ENCODE measurements around the gene ITPR2.
"Not testable (repeated sequence)": the region's sequence is repeated elsewhere in the genome, so short reads cannot be mapped to it uniquely, and the experiment has no call there.

The ITPR2 gene

GRCh38 chr12:26750531-26751175, 82.3 kb downstream of the ITPR2 start:
- no peak for FAIRE-seq

DNA sequence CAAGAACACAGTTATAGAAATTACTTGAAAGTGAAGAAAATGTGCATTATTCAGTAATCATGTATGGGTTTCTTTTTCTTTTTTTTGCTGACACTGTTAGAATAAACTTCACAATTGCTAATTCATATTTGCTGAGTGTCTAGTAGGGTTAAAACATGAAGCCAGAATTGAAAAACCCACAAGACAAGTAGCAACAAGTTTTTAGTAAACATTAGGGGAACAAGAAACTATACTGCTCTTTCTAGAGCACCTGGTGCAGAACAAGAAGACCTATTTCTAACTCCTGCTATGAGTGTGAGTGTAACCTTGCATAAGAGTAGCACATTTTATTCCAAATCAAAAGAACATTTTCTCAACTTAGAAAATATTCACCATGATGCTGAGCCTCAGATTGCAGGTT, 83.2 kb downstream of the ITPR2 start:
- FAIRE-seq: no peak

DNA sequence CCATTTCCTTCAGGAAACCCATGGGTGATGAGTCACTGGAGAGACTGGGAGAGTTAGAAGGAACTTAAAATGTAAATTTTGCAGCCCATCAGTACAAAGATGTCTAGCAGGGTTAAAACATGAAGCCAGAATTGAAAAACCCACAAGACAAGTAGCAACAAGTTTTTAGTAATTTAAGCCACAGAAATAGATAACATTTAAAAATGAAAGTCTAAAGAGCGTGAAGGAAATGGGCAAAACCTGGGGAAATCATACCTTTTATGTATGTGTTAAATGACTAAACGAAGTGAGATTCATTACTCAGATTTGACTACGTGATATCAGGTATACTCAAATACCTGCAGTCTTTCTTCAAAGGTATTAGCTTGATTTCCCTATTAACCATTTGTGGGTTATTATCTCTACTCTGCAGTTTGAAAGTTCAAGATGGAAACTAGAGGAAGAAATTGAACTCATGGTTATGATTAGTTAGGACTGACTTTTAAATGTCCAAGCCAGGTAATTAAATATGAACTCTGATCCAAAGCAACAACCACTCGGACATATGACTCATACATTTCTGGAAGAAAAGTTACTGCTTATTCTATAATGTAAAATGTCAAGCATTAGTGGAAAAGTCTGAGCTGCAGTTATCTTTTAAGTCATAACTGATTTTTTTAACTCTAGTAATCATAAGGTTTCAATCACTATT, 84.1 kb downstream of the ITPR2 start:
- no peak for FAIRE-seq

GRCh38 chr12:26748412-26748740, 84.6 kb downstream of the ITPR2 start:
- FAIRE-seq: no peak

GRCh38 chr12:26746121-26746714, 86.8 kb downstream of the ITPR2 start:
- FAIRE-seq: no peak

DNA sequence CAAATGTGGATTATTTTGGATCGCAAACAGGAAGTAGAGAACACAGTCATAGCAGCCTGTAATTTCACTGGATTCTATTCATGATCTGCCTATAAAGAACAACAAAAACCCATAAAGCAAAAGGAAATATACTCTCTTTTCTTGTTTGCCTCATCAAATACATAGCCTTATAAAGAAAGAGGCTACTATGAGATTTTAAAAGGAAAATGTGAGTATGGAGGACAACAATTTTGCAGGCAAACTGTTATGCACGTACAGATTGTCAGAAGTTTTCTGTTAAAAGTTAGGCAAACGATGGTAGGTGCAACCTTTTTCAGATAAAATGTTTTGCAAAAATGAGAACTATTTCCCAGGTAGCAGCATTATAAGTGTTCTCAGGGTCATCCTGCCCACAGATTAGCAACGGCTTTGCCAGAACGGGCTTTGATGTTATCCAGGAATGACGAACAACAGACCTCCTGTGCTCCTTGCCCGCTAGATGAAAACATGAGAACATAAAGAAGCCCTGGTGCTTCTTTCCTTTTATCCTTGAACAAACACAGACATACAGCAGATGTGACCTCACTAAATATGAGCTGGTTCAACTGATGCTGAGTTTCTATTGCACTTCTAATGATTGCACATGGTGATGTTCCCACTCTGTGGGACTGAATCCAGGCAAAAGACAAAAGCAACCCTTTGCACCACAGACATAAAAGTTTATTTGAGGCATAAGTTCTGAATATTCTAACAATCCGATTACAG, 88.1 kb downstream of the ITPR2 start:
- no peak for FAIRE-seq

- FAIRE-seq: no peak
These were observed 88.9 kb downstream of the ITPR2 start for GRCh38 chr12:26744042-26744626.

DNA sequence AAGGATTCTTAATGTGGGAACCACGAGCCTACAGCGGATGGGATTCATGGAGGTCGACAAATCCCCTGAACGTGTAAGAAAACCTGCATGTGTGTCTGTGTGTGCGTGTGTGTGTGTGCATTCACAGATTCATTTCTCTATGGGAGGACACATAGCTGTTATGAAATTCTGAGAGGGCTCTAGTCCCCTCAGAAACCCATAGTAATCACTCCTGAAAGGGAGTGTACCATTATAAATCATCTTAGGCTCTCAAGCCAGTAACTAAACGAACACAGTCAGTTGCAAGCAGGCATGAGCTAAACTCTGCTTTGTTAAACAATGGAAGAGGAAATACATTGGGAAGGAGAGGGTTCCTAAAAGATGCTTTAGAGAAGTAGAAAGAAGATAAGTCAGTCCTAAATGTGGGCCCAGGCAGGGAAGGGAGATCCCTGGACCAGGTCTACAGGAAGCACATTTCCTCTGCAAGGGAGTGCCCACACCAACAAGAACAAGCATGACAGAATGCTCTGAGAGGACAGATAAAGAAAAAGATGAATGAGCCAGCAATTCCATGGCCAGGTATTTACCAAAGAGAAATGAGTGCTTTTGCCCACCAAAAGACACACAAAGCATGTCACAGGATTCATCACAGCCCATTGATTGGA, 91.3 kb downstream of the ITPR2 start:
- FAIRE-seq: no peak

DNA sequence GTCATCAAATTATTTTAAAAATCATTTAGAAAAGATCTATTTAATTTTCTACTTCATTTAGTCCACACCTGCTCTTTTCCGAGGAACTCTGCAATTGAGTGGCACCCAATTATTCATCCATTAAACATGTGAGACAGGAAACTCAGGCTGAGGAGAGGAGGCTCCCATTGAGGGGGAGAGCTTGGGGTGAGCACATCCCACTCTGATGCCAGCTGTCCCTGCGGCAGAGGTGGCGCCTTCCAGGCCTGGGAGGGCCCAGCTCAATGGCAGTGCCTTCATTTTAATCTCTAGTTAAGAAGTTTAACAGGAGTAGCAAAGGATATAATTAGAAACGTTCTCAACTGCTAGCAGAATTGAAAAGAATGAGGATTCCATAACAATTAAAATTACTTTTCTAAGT, 92.0 kb downstream of the ITPR2 start:
- FAIRE-seq: no peak

- no peak for FAIRE-seq
These were observed 92.6 kb downstream of the ITPR2 start for GRCh38 chr12:26740348-26740747.

DNA sequence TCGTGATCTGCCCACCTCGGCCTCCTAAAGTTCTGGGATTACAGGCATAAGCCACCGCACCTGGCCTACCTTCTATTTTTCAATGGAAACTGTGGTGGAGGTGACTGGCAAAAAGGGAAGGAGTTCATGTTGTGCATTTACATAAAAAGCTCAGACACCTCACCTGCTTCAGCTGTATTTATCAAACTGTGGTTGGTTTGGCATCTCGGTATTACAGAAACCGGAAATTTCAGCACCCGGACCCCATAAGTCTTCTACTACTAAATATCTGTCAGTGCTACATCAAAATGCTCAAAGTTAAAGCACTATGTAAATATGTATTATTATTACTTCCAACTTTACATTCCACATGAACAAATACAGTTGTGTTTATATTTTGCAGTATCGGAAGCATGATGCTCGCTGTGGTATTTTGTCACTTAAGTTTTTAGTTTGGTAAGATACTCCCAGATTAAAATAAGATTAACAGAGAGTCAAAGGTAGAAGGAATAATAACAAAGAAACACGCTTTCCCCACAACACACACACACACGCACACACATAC, 95.4 kb downstream of the ITPR2 start:
- FAIRE-seq: no peak

- no peak for FAIRE-seq
These were observed 96.2 kb downstream of the ITPR2 start for GRCh38 chr12:26736563-26737486.

DNA sequence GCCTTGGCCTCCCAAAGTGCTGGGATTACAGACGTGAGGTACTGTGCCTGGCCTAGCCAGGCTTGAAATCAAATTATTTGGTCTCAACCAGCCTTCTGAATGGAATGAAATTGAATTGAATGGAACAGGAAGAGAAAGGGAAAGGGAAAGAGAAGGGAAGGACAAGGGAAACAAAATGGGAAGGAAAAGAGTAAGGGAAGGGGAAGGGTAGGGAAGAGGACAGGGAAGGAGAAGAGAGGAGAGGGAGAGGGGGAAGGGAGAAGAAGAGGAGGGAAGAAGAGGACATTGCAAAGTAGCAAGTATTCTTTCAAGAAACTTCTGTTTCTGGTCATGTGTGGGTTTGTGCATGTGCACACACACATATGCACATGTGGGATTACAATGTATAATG, 97.8 kb downstream of the ITPR2 start:
- no peak for FAIRE-seq

GRCh38 chr12:26734510-26735248, 98.3 kb downstream of the ITPR2 start:
- no peak for FAIRE-seq

GRCh38 chr12:26732005-26732908, 100.7 kb downstream of the ITPR2 start:
- no peak for FAIRE-seq

- no peak for FAIRE-seq
These were observed 102.3 kb downstream of the ITPR2 start for GRCh38 chr12:26730481-26731350.

DNA sequence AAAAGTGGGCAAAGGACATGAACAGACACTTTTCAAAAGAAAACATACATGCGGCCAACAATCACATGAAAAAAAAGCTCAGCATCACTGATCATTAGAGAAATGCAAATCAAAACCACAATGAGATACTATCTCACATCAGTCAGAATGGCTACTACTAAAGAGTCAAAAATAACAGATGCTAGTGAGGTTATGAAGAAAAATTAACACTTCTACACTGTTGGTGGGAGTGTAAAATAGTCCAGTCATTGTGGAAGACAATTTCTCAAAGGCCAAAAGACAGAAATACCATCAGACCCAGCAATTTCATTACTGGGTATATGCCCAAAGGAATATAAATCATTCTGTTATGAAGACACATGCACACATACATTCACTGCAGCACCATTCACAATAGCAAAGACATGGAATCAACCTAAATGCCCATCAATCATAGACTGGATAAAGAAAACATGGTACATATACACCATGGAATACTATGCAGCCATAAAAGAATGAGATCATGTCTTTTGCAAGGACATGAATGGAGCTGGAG, 103.8 kb downstream of the ITPR2 start:
- FAIRE-seq: not testable (repeated sequence)

Data from G401.6 (cell line).